ENCODE results near the gene PTGS1.

DNA sequence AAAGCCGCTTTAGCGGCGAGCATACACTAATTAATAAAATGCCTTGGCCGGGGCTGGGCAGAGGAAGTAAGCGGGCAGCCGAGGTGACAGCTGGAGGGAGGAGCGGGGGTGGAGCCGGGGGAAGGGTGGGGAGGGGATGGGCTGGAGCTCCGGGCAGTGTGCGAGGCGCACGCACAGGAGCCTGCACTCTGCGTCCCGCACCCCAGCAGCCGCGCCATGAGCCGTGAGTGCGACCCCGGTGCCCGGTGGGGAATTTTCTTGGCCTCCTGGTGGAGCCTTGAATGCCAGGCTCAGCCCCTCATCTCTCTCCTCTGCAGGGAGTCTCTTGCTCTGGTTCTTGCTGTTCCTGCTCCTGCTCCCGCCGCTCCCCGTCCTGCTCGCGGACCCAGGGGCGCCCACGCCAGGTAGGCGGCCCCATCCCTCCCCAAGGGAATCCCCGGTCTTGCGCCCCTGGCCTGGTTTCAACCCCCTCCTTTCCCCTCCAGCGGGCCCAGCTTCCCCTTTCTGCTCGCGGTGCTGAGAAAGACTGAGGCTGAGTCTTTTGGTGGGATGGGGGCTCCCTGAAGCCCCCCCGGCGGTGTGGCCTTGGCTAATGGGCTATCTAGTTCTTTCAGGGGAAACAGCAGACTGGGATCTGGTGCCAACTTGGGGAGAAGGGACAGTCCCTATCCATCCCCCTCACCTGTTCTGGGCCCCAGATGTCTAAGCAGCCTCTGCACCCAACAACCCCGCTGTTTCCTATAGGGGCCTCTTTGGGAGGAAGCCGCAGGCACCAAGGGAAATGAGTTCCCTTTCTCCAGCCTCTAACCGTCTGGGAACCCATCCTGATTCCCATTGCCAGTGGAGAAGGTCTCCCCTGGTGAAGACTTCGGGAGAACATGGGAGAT lies at the start of gene PTGS1:
- TF ChIP-seq BHLHE40 (IDR thresholded peaks at IDR 0.05; ENCODE audit: borderline replicate concordance) (no peak), FOXM1 (IDR thresholded peaks at IDR 0.05; ENCODE audit: borderline replicate concordance) (no peak), SP1 (IDR thresholded peaks at IDR 0.05) (no peak), FOXK2 (IDR thresholded peaks at IDR 0.05) (no peak), ELF4 (IDR thresholded peaks at IDR 0.05) (no peak), HDGF (IDR thresholded peaks at IDR 0.05; ENCODE audit: borderline replicate concordance) (no peak), SUZ12 (IDR thresholded peaks at IDR 0.05) (no peak)

Measured in HEK293T (cell line).